Neural crest cell (in vitro differentiated cells): Measurements from ENCODE around the gene CCDC40. TPM values are rescaled to one million over a fixed set of nuclear protein-coding genes. Genes with fewer than 3 reads are reported as not detected.

Source experiments
- DNase-seq: peaks from one replicate; pipeline ENCODE4 v3.0.0; 2021; ENCODE audit warnings: low read depth, mixed read lengths, low spot score
- H3K27ac Mint-ChIP-seq: one replicate; pipeline ENCODE4 v1.8.0; 2021; ENCODE audit warnings: mild to moderate bottlenecking, mixed read lengths; ENCODE audit not compliant: unreplicated experiment
- H3K27me3 Mint-ChIP-seq: 2 replicates; pipeline ENCODE4 v1.8.0; 2021; ENCODE audit warnings: low read depth, mild to moderate bottlenecking, mixed read lengths
- H3K36me3 Mint-ChIP-seq: 2 replicates; pipeline ENCODE4 v1.8.0; 2021; ENCODE audit warnings: low read depth, mild to moderate bottlenecking, mixed read lengths
- H3K4me1 Mint-ChIP-seq: 2 replicates; pipeline ENCODE4 v1.8.0; 2021; ENCODE audit warnings: mixed read lengths
- H3K4me3 Mint-ChIP-seq: one replicate; pipeline ENCODE4 v1.8.0; 2021; ENCODE audit warnings: mild to moderate bottlenecking, mixed read lengths
- H3K9me3 Mint-ChIP-seq: 2 replicates; pipeline ENCODE4 v1.8.0; 2021; ENCODE audit warnings: mixed read lengths
- CTCF ChIP-seq: fragments of 200-600 bp; sonication (generic); conservative IDR thresholded peaks from 2 replicates; pipeline ENCODE4 v1.5.0; 2021; ENCODE audit warnings: antibody characterized with exemption, mild to moderate bottlenecking
- total RNA-seq: library from RNA; stranded (reverse); gene quantifications from 2 replicates; pipeline ENCODE4 v1.2.1, GENCODE V29; 2021

Gene CCDC40
- total RNA-seq, 1 donor from 2014 or later: 22.7 TPM

GRCh38 chr17:80047176-80047575 is 10.7 kb downstream of the CCDC40 start:
- Mint-ChIP-seq H3K27me3 (no peaks in the 10 kb centered on the region), H3K9me3 (peaks cover 3% of the 10 kb centered on the region), H3K4me1 (no peaks in the 10 kb centered on the region), H3K27ac (no peak overlapping the region), H3K36me3 (peaks cover 19% of the 10 kb centered on the region), H3K4me3 (no peak overlapping the region)
- no peak for TF ChIP-seq CTCF
- DNase-seq: no peak

GRCh38 chr17:80049986-80050385 is 13.5 kb downstream of the CCDC40 start:
- no peaks in the 10 kb centered on the region for H3K9me3 Mint-ChIP-seq
- no peak overlapping the region for H3K4me3 Mint-ChIP-seq
- no peak for TF ChIP-seq CTCF
- H3K27me3 Mint-ChIP-seq: no peaks in the 10 kb centered on the region
- peaks cover 8% of the 10 kb centered on the region for H3K4me1 Mint-ChIP-seq
- H3K27ac Mint-ChIP-seq: no peak overlapping the region
- peaks cover 13% of the 10 kb centered on the region for H3K36me3 Mint-ChIP-seq
- no peak for DNase-seq

GRCh38 chr17:80050706-80051105 is 14.3 kb downstream of the CCDC40 start:
- H3K27ac Mint-ChIP-seq: no peak overlapping the region
- H3K4me1 Mint-ChIP-seq: peaks cover 10% of the 10 kb centered on the region

GRCh38 chr17:80051681-80052080 is 15.2 kb downstream of the CCDC40 start:
- Mint-ChIP-seq H3K36me3 (peaks cover 13% of the 10 kb centered on the region), H3K27me3 (no peaks in the 10 kb centered on the region), H3K27ac (no peak overlapping the region), H3K4me1 (peaks cover 10% of the 10 kb centered on the region), H3K4me3 (no peak overlapping the region), H3K9me3 (no peaks in the 10 kb centered on the region)
- DNase-seq: no peak
- TF ChIP-seq CTCF: no peak

More at GRCh38 chr17:80050706-80051105, 14.3 kb downstream of the CCDC40 start:
- no peaks in the 10 kb centered on the region for H3K27me3 Mint-ChIP-seq
- H3K4me3 Mint-ChIP-seq: no peak overlapping the region
- TF ChIP-seq CTCF: no peak
- H3K9me3 Mint-ChIP-seq: no peaks in the 10 kb centered on the region
- H3K36me3 Mint-ChIP-seq: peaks cover 13% of the 10 kb centered on the region
- DNase-seq: no peak

GRCh38 chr17:80053102-80053501 is 16.7 kb downstream of the CCDC40 start:
- peaks cover 13% of the 10 kb centered on the region for H3K36me3 Mint-ChIP-seq
- no peaks in the 10 kb centered on the region for H3K9me3 Mint-ChIP-seq
- H3K27ac Mint-ChIP-seq: no peak overlapping the region
- no peak for DNase-seq
- H3K4me1 Mint-ChIP-seq: peaks cover 10% of the 10 kb centered on the region
- no peak for TF ChIP-seq CTCF
- no peak overlapping the region for H3K4me3 Mint-ChIP-seq
- no peaks in the 10 kb centered on the region for H3K27me3 Mint-ChIP-seq

GRCh38 chr17:80055597-80055996 is 19.2 kb downstream of the CCDC40 start:
- H3K4me3 Mint-ChIP-seq: no peak overlapping the region
- H3K4me1 Mint-ChIP-seq: peaks cover 10% of the 10 kb centered on the region
- DNase-seq: no peak
- peaks cover 13% of the 10 kb centered on the region for H3K36me3 Mint-ChIP-seq
- no peaks in the 10 kb centered on the region for H3K27me3 Mint-ChIP-seq
- no peak for TF ChIP-seq CTCF
- no peak overlapping the region for H3K27ac Mint-ChIP-seq
- no peaks in the 10 kb centered on the region for H3K9me3 Mint-ChIP-seq
